Sigmoid colon (tissue), 7 donors: ENCODE data around the gene HELT. TPM values are rescaled to one million over a fixed set of nuclear protein-coding genes. Genes with fewer than 3 reads are reported as not detected.

Experiments used
- polyA plus RNA-seq, 3 donors: library from polyadenylated mRNA; stranded (reverse); fragments of 200-250 nt; gene quantifications; one replicate each; pipeline ENCODE4 v1.2.3, GENCODE V29; 2013
- total RNA-seq, 4 donors: library from RNA; depleted of rRNA; stranded (reverse); fragments of >200 nt; gene quantifications; one replicate each; pipeline ENCODE4 v1.1.0, GENCODE V29; 2016
- donor health status: healthy with polysubstance abuse.
- donor health status: Bipolar disorder and iron deficiency.
- donor health status: healthy.

The HELT gene
- total and polyA plus RNA-seq, 7 donors = not detected

Other genes with a start within 250 kb of the HELT start
- 100 to 1,000 TPM in 2 of 4 donors, 10 to 100 TPM in 2; 37.8 to 118 (median 72.3) TPM for gene ACSL1, start 192.5 kb upstream of the HELT start, total RNA-seq
- gene ACSL1, start 192.5 kb upstream of the HELT start, polyA plus RNA-seq = 100 to 1,000 TPM in 1 of 3 donors, 10 to 100 TPM in 2; 31.7 to 121 (median 57.1) TPM
- 100 to 1,000 TPM in 3 of 4 donors, 10 to 100 TPM in 1; 89.1 to 127 (median 112) TPM for gene SLC25A4, start 124.8 kb downstream of the HELT start, total RNA-seq
- 10 to 100 TPM; 22.9 to 36.0 (median 25.4) TPM for gene SLC25A4, start 124.8 kb downstream of the HELT start, polyA plus RNA-seq
- gene CFAP97, start 185.5 kb downstream of the HELT start, total RNA-seq = 10 to 100 TPM; 33.8 to 46.4 (median 37.3) TPM
- 1 to 10 TPM; 4.4 to 8.3 (median 7.8) TPM for gene CFAP97, start 185.5 kb downstream of the HELT start, polyA plus RNA-seq
- gene SNX25, start 191.1 kb downstream of the HELT start, total RNA-seq = 10 to 100 TPM; 22.7 to 40.5 (median 38.4) TPM
- gene SNX25, start 191.1 kb downstream of the HELT start, polyA plus RNA-seq = 1 to 10 TPM; 2.5 to 7.7 (median 4.8) TPM